HL-60 (cell line): ENCODE data around the gene CCDC142.
"Not testable (repeated sequence)": the region's sequence is repeated elsewhere in the genome, so short reads cannot be mapped to it uniquely, and the experiment has no call there.

Experiments used
- CTCF ChIP-seq: IDR thresholded peaks from one replicate; pipeline ENCODE4 v1.5.1; 2011; ENCODE audit warnings: low read length, control low read depth, inconsistent platforms; ENCODE audit not compliant: insufficient read depth
- GABPA ChIP-seq: IDR thresholded peaks from 2 replicates; pipeline ENCODE4 v1.6.1; 2012; ENCODE audit warnings: low read depth
- POLR2AphosphoS5 ChIP-seq: IDR thresholded peaks from 2 replicates; pipeline ENCODE4 v1.6.1; 2012; ENCODE audit warnings: low read depth
- REST ChIP-seq: IDR thresholded peaks from 2 replicates; pipeline ENCODE4 v1.6.1; 2012; ENCODE audit warnings: low read depth; ENCODE audit not compliant: insufficient replicate concordance

GRCh38 chr2:74459503-74460118 is 23.2 kb downstream of the CCDC142 start:
- not testable (repeated sequence) for TF ChIP-seq CTCF, GABPA, POLR2AphosphoS5, REST
